ENCODE measurements around the gene XRCC3.

The XRCC3 gene

DNA sequence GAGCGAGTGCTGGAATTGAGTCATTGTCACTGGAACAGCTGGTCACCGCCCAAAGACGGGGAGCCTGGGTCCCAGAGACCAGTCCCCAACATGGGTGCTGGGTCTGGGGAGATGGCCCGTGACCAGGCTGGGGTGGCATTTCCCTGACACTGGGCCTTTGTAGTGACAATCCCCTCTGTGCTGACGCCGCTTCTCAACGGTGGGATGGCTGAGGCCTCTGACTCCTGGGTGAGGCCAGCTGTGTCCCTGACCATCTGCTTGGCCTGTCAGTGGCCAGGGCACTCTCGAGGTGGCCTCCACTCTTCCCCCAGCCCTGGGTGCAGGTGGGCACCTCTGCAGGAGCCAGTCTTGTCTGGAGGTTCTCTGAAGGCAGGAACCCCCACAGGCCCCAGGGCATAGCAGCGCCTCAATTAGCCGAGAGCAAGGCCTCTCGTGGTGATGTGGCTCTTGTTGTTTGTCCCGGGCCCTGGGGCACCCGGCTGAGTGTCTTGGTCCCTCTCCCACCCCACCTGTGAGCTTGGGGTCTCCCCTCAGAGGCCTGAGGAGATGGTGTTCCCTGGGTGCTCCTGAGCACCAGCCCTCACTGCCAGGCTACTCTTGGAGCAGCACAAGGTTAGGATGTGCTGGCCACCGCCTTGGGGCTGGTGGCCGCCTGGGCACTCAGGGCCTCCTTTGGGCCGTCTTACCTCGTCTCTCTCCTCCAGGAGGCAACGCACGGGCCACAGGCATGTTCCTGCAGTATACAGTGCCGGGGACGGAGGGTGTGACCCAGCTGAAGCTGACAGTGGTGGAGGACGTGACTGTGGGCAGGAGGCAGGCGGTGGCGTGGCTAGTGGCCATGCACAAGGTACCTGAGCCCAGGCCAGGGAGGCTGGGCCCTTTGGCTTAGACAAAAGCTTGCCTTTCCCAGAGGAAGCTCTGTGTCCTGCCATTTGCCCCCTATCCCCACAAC lies 16.9 kb upstream of the XRCC3 start:
- peaks cover 0 to 88% of the 10 kb centered on the region in 2 experiments; a peak in 2 of 3 replicates for H3K36me3 ChIP-seq (ENCODE audit: control insufficient read depth in 2 of 2, insufficient read depth in 1 of 2, low read length in 2 of 2)
- POLR2A ChIA-PET, result interaction anchor here (0.6 to 0.8 kb wide), 2 partner anchors 13 to 201 kb away, joined by 3 read pairs; no protein-coding TSS in a partner anchor
- CTCF ChIA-PET, result no interaction called here
- no peaks in the 10 kb centered on the region for H3K9me3 ChIP-seq (ENCODE audit: control insufficient read depth, insufficient read depth, low read depth, low read length)
- TF ChIP-seq YY2 (tag by site-specific recombination; IDR thresholded peaks at IDR 0.05) (no peak), ZNF785 (tag by site-specific recombination; IDR thresholded peaks at IDR 0.05) (no peak), ZNF521 (tag by site-specific recombination; IDR thresholded peaks at IDR 0.05) (no peak)
- H3K27ac ChIP-seq (ENCODE audit: extremely low read depth, low read depth, low read length), result no peak overlapping the region
- no peaks in the 10 kb centered on the region for H3K4me1 ChIP-seq (ENCODE audit: control insufficient read depth, insufficient read depth, low read length)
- H3K4me3 ChIP-seq (ENCODE audit: low read depth, low read length), result no peak overlapping the region

DNA sequence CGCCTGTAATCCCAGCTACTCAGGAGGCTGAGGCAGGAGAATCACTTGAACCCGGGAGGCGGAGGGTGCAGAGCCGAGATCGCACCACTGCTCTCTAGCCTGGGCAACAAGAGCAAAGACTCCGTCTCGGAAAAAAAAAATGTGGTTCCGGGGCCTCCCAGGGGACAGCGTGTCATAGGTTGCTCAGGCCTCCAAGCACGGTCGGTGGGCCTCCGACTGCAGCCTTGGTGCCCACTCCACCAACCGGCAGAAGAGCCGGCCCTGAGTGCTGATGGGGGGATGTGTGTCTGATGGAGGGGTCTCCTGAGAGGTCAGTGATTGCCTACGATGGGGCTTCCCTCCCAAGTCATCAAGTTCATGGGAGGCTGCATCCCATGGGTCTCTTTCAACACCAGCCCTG lies 16.2 kb upstream of the XRCC3 start:
- no peak overlapping the region for H3K27ac ChIP-seq (ENCODE audit: extremely low read depth, low read depth, low read length)
- ChIA-PET CTCF (no interaction called here), POLR2A (interaction anchor here (0.6 kb wide), 1 partner anchor 200 kb away, joined by 3 read pairs; no protein-coding TSS in a partner anchor)
- peaks cover 0 to 82% of the 10 kb centered on the region in 2 experiments; a peak in 2 of 3 replicates for H3K36me3 ChIP-seq (ENCODE audit: control insufficient read depth in 2 of 2, insufficient read depth in 1 of 2, low read length in 2 of 2)
- H3K9me3 ChIP-seq (ENCODE audit: control insufficient read depth, insufficient read depth, low read depth, low read length), result no peaks in the 10 kb centered on the region
- TF ChIP-seq ZNF311 (tag by site-specific recombination; IDR thresholded peaks at IDR 0.05; ENCODE audit: borderline replicate concordance), result no peak
- no peak for TF ChIP-seq ZNF776 (tag by site-specific recombination; IDR thresholded peaks at IDR 0.05; ENCODE audit: borderline replicate concordance)
- TF ChIP-seq ZFP41 (tag by site-specific recombination; IDR thresholded peaks at IDR 0.05; ENCODE audit: borderline replicate concordance), result no peak
- TF ChIP-seq ZNF416 (tag by site-specific recombination; IDR thresholded peaks at IDR 0.05), result no peak
- TF ChIP-seq ZNF211 (tag by site-specific recombination; IDR thresholded peaks at IDR 0.05; ENCODE audit: low read depth), result no peak
- TF ChIP-seq ZNF341 (tag by site-specific recombination; IDR thresholded peaks at IDR 0.05; ENCODE audit: low read depth), result no peak
- TF ChIP-seq, protein P1, sequence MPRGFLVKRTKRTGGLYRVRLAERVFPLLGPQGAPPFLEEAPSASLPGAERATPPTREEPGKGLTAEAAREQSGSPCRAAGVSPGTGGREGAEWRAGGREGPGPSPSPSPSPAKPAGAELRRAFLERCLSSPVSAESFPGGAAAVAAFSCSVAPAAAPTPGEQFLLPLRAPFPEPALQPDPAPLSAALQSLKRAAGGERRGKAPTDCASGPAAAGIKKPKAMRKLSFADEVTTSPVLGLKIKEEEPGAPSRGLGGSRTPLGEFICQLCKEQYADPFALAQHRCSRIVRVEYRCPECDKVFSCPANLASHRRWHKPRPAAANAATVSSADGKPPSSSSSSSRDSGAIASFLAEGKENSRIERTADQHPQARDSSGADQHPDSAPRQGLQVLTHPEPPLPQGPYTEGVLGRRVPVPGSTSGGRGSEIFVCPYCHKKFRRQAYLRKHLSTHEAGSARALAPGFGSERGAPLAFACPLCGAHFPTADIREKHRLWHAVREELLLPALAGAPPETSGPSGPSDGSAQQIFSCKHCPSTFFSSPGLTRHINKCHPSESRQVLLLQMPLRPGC (tag by site-specific recombination; IDR thresholded peaks at IDR 0.05), result no peak
- TF ChIP-seq ZNF433 (tag by site-specific recombination; IDR thresholded peaks at IDR 0.05; ENCODE audit: low read depth), result no peak
- TF ChIP-seq, protein P2, sequence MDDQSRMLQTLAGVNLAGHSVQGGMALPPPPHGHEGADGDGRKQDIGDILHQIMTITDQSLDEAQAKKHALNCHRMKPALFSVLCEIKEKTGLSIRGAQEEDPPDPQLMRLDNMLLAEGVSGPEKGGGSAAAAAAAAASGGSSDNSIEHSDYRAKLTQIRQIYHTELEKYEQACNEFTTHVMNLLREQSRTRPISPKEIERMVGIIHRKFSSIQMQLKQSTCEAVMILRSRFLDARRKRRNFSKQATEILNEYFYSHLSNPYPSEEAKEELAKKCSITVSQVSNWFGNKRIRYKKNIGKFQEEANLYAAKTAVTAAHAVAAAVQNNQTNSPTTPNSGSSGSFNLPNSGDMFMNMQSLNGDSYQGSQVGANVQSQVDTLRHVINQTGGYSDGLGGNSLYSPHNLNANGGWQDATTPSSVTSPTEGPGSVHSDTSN (CRISPR knock-in tag; IDR thresholded peaks at IDR 0.05), result no peak
- TF ChIP-seq, protein P3, sequence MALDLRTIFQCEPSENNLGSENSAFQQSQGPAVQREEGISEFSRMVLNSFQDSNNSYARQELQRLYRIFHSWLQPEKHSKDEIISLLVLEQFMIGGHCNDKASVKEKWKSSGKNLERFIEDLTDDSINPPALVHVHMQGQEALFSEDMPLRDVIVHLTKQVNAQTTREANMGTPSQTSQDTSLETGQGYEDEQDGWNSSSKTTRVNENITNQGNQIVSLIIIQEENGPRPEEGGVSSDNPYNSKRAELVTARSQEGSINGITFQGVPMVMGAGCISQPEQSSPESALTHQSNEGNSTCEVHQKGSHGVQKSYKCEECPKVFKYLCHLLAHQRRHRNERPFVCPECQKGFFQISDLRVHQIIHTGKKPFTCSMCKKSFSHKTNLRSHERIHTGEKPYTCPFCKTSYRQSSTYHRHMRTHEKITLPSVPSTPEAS (tag by site-specific recombination; IDR thresholded peaks at IDR 0.05), result no peak
- TF ChIP-seq, protein P4, sequence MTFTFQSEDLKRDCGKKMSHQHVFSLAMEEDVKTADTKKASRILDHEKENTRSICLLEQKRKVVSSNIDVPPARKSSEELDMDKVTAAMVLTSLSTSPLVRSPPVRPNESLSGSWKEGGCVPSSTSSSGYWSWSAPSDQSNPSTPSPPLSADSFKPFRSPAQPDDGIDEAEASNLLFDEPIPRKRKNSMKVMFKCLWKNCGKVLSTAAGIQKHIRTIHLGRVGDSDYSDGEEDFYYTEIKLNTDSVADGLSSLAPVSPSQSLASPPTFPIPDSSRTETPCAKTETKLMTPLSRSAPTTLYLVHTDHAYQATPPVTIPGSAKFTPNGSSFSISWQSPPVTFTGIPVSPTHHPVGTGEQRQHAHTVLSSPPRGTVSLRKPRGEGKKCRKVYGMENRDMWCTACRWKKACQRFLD (tag by site-specific recombination; IDR thresholded peaks at IDR 0.05), result no peak
- no peak for TF ChIP-seq MZF1 (tag by site-specific recombination; IDR thresholded peaks at IDR 0.05; ENCODE audit: borderline replicate concordance)
- TF ChIP-seq, protein P5, sequence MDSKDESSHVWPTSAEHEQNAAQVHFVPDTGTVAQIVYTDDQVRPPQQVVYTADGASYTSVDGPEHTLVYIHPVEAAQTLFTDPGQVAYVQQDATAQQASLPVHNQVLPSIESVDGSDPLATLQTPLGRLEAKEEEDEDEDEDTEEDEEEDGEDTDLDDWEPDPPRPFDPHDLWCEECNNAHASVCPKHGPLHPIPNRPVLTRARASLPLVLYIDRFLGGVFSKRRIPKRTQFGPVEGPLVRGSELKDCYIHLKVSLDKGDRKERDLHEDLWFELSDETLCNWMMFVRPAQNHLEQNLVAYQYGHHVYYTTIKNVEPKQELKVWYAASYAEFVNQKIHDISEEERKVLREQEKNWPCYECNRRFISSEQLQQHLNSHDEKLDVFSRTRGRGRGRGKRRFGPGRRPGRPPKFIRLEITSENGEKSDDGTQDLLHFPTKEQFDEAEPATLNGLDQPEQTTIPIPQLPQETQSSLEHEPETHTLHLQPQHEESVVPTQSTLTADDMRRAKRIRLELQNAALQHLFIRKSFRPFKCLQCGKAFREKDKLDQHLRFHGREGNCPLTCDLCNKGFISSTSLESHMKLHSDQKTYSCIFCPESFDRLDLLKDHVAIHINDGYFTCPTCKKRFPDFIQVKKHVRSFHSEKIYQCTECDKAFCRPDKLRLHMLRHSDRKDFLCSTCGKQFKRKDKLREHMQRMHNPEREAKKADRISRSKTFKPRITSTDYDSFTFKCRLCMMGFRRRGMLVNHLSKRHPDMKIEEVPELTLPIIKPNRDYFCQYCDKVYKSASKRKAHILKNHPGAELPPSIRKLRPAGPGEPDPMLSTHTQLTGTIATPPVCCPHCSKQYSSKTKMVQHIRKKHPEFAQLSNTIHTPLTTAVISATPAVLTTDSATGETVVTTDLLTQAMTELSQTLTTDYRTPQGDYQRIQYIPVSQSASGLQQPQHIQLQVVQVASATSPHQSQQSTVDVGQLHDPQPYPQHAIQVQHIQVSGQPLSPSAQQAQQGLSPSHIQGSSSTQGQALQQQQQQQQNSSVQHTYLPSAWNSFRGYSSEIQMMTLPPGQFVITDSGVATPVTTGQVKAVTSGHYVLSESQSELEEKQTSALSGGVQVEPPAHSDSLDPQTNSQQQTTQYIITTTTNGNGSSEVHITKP (tag by site-specific recombination; IDR thresholded peaks at IDR 0.05), result no peak
- TF ChIP-seq ZNF112 (tag by site-specific recombination; IDR thresholded peaks at IDR 0.05), result no peak
- TF ChIP-seq ZNF747 (tag by site-specific recombination; IDR thresholded peaks at IDR 0.05), result no peak
- TF ChIP-seq ZNF830 (tag by site-specific recombination; IDR thresholded peaks at IDR 0.05; ENCODE audit: low read depth), result no peak
- no peak for TF ChIP-seq MEIS1 (CRISPR knock-in tag; IDR thresholded peaks at IDR 0.05; ENCODE audit: borderline replicate concordance)
- H3K4me1 ChIP-seq (ENCODE audit: control insufficient read depth, insufficient read depth, low read length), result no peaks in the 10 kb centered on the region
- no peak overlapping the region for H3K4me3 ChIP-seq (ENCODE audit: low read depth, low read length)

Data from HEK293 (cell line).